Suprapubic skin (tissue), 4 donors: ENCODE data around the gene HEATR3.

Experiments
- CTCF ChIP-seq, 2 donors: fragments of 200-600 bp in 1 of 2; fragments of 450-650 bp in 1 of 2; sonication (generic) in 1 of 2; IDR thresholded peaks; one replicate each; pipeline ENCODE4 v1.5.1; 2016 to 2019; ENCODE audit warnings: antibody characterized with exemption in 2 of 2, mild to moderate bottlenecking in 1 of 2, moderate library complexity in 1 of 2
- EP300 ChIP-seq: sonication (generic); formaldehyde crosslinking; IDR thresholded peaks from one replicate; pipeline ENCODE4 v1.6.1; 2017; ENCODE audit warnings: antibody characterized with exemption
- POLR2A ChIP-seq, 2 donors: fragments of 450-650 bp; IDR thresholded peaks; one replicate each; pipeline ENCODE4 v1.6.1; 2017; ENCODE audit warnings: antibody characterized with exemption in 2 of 2, mild to moderate bottlenecking in 2 of 2, moderate library complexity in 2 of 2
- POLR2AphosphoS5 ChIP-seq, 3 donors: sonication (generic); formaldehyde crosslinking; IDR thresholded peaks; one replicate each; pipeline ENCODE4 v1.6.1; 2017; ENCODE audit warnings: antibody characterized with exemption in 3 of 3

- TF ChIP-seq CTCF (IDR thresholded peaks at IDR 0.05) (no peak), POLR2A (IDR thresholded peaks at IDR 0.05) (peak; percentile 24 to 48), EP300 (no peak), POLR2AphosphoS5 (IDR thresholded peaks at IDR 0.05) (peak in 2 of 3 donors; percentile 82 to 84)
Observed at GRCh38 chr16:50152807-50153595, 87.2 kb downstream of the HEATR3 start, which contains the start of gene TENT4B.
